Measurements from ENCODE around the gene IFI27. TPM values are rescaled to one million over a fixed set of nuclear protein-coding genes. Genes with fewer than 3 reads are reported as not detected.

Gene IFI27
- total and polyA plus RNA-seq, 2 of the 8 experiments (the other 6 are each of a cell fraction or from before 2014, with no cell fraction given) = 0.76 to 2.2 TPM

DNA sequence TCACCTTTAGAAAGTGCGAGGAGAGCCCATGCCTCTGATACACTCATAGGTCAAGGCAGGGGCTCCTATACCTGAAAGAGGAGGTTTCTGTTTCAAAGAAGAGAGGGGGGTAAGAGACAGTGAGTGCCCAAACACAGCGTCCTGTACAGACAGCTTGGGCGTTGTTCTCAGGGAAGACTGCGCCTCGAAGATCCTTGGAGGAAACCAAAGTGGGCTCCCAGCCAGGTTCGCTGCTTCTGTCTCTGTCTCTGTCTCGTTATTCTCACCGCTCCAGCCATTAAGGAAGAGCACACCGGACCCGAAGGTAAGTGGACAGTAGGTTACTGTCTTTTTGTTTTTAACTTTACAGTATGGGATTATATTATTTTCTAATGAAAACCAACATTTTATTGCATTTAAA is 5.8 kb upstream of the IFI27 start (continued):
- TF ChIP-seq CHD7 (IDR thresholded peaks at IDR 0.05; ENCODE audit: insufficient replicate concordance, low read length) (no peak), BCL11A (IDR thresholded peaks at IDR 0.05; ENCODE audit: low read depth in 2 of 2, low read length in 2 of 2) (no peak), ASH2L (IDR thresholded peaks at IDR 0.05; ENCODE audit: low read length) (no peak), YY1 (IDR thresholded peaks at IDR 0.05; ENCODE audit: low read depth, low read length) (no peak)
- TF ChIP-seq, protein P1, sequence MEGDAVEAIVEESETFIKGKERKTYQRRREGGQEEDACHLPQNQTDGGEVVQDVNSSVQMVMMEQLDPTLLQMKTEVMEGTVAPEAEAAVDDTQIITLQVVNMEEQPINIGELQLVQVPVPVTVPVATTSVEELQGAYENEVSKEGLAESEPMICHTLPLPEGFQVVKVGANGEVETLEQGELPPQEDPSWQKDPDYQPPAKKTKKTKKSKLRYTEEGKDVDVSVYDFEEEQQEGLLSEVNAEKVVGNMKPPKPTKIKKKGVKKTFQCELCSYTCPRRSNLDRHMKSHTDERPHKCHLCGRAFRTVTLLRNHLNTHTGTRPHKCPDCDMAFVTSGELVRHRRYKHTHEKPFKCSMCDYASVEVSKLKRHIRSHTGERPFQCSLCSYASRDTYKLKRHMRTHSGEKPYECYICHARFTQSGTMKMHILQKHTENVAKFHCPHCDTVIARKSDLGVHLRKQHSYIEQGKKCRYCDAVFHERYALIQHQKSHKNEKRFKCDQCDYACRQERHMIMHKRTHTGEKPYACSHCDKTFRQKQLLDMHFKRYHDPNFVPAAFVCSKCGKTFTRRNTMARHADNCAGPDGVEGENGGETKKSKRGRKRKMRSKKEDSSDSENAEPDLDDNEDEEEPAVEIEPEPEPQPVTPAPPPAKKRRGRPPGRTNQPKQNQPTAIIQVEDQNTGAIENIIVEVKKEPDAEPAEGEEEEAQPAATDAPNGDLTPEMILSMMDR (IDR thresholded peaks at IDR 0.05; ENCODE audit: control extremely low read depth in 1 of 3, insufficient read depth in 1 of 3, low read depth in 1 of 3, low read length in 3 of 3) = no peak
